Kidney (tissue), 14 donors: ENCODE data around the gene SFSWAP. TPM values are rescaled to one million over a fixed set of nuclear protein-coding genes. Genes with fewer than 3 reads are reported as not detected.

Experiments
- DNase-seq, 5 donors: peaks; one replicate each; pipeline ENCODE4 v3.0.0-alpha.2; 2013 to 2020
- FAIRE-seq: peaks from 2 replicates; lab custom pipeline; 2012; peaks lifted over from hg19 to GRCh38; lab: Jason Lieb, UNC
- H3K27ac ChIP-seq, 2 donors: one replicate each; pipeline ENCODE4 v1.7.0; 2013; ENCODE audit warnings: low read depth in 2 of 2, low read length in 2 of 2, inconsistent platforms in 1 of 2
- H3K27me3 ChIP-seq: one replicate; pipeline ENCODE4 v1.7.1; 2013; ENCODE audit warnings: low read length, inconsistent platforms; ENCODE audit not compliant: control insufficient read depth, insufficient read depth
- H3K36me3 ChIP-seq, 3 donors: one replicate each; pipeline versions ENCODE4 v1.7.0 to v1.7.1; 2013; ENCODE audit warnings: low read length in 3 of 3, control low read depth in 1 of 3, inconsistent platforms in 1 of 3; ENCODE audit not compliant: insufficient read depth in 3 of 3, control insufficient read depth in 2 of 3
- H3K4me1 ChIP-seq, 3 donors: one replicate each; pipeline versions ENCODE4 v1.7.0 to v1.7.1; 2013; ENCODE audit warnings: low read length in 3 of 3, inconsistent platforms in 1 of 3, low read depth in 1 of 3; ENCODE audit not compliant: control insufficient read depth in 2 of 3, insufficient read depth in 2 of 3
- H3K4me3 ChIP-seq, 3 donors: one replicate each; pipeline versions ENCODE4 v1.7.0 to v1.8.1; 2013; ENCODE audit warnings: low read length in 3 of 3, control low read depth in 1 of 3, inconsistent platforms in 1 of 3
- H3K9ac ChIP-seq, 3 donors: one replicate each; pipeline versions ENCODE4 v1.7.0 to v1.7.1; 2013; ENCODE audit warnings: low read length in 3 of 3, control low read depth in 1 of 3, inconsistent platforms in 1 of 3
- H3K9me3 ChIP-seq, 3 donors: one replicate each; pipeline versions ENCODE4 v1.7.0 to v1.7.1; 2013; ENCODE audit warnings: low read length in 3 of 3, control low read depth in 1 of 3, inconsistent platforms in 1 of 3; ENCODE audit not compliant: control insufficient read depth in 2 of 3, insufficient read depth in 1 of 3
- intact Hi-C: fragments of 100-400 bp; cut with DNase I; formaldehyde crosslinking; loops from one replicate; pipeline ENCODE4 v1.11.1; 2022
- polyA plus RNA-seq: library from polyadenylated mRNA; stranded (reverse); fragments of 350-450 nt; fragmentation: Illumina TruSeq; extraction: RNeasy Lipid Tissue Mini Kit (QIAGEN cat#74804); gene quantifications from one replicate; pipeline ENCODE4 v1.2.3, GENCODE V29; 2014; ENCODE audit warnings: low read depth, low replicate concordance; ENCODE audit not compliant: insufficient read depth
- total RNA-seq: library from RNA; stranded (reverse); fragmentation: NEBNext Ultra II Directional; extraction: Animal tissue kit (Norgen Biotek cat#: 25700); gene quantifications from one replicate; pipeline ENCODE4 v1.2.1, GENCODE V29; 2021
- TF ChIP-seq, protein P1 (sequence below): IDR thresholded peaks from 3 replicates; pipeline ENCODE4 v1.5.1; 2012; ENCODE audit warnings: mild to moderate bottlenecking, moderate library complexity, borderline replicate concordance; ENCODE audit not compliant: insufficient read depth; ENCODE audit errors: extremely low read depth
- donor health status: control.
- donor health status: control.
- donor health status: control.
- donor health status: control.
- donor health status: control.
- donor health status: DM: yes; HTN: yes; CAD: no.
- donor health status: Normal renal cell carcinoma (clear cell type).

Gene SFSWAP
- total and polyA plus RNA-seq, 2 donors from 2014 or later: 13.9 to 46.2 TPM

- peaks cover 0 to 4% (median 0%) of the 10 kb centered on the region in 3 donors for H3K9me3 ChIP-seq
- H3K4me3 ChIP-seq: no peak overlapping the region
- no peaks in the 10 kb centered on the region for H3K36me3 ChIP-seq
- FAIRE-seq (no peak), DNase-seq (peak in 4 of 5 donors; percentile 9 to 35 (median 19))
- TF ChIP-seq, protein P1, sequence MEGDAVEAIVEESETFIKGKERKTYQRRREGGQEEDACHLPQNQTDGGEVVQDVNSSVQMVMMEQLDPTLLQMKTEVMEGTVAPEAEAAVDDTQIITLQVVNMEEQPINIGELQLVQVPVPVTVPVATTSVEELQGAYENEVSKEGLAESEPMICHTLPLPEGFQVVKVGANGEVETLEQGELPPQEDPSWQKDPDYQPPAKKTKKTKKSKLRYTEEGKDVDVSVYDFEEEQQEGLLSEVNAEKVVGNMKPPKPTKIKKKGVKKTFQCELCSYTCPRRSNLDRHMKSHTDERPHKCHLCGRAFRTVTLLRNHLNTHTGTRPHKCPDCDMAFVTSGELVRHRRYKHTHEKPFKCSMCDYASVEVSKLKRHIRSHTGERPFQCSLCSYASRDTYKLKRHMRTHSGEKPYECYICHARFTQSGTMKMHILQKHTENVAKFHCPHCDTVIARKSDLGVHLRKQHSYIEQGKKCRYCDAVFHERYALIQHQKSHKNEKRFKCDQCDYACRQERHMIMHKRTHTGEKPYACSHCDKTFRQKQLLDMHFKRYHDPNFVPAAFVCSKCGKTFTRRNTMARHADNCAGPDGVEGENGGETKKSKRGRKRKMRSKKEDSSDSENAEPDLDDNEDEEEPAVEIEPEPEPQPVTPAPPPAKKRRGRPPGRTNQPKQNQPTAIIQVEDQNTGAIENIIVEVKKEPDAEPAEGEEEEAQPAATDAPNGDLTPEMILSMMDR: no peak
- no peak overlapping the region for H3K9ac ChIP-seq
- H3K27me3 ChIP-seq: no peaks in the 10 kb centered on the region
- no peak overlapping the region for H3K27ac ChIP-seq
- H3K4me1 ChIP-seq: no peaks in the 10 kb centered on the region
- intact Hi-C loops: no loop called here
Observed at GRCh38 chr12:131672941-131673887, 37.7 kb upstream of the SFSWAP start.

- TF ChIP-seq, protein P1: no peak
- DNase-seq (no peak), FAIRE-seq (no peak)
- no peak overlapping the region for H3K4me3 ChIP-seq
- H3K9me3 ChIP-seq: peaks cover 0 to 4% (median 0%) of the 10 kb centered on the region in 3 donors
- no peak overlapping the region for H3K27ac ChIP-seq
- no peaks in the 10 kb centered on the region for H3K27me3 ChIP-seq
- H3K4me1 ChIP-seq: no peaks in the 10 kb centered on the region
- intact Hi-C loops: no loop called here
- no peaks in the 10 kb centered on the region for H3K36me3 ChIP-seq
- H3K9ac ChIP-seq: no peak overlapping the region
Observed at GRCh38 chr12:131673888-131674257, 37.0 kb upstream of the SFSWAP start.

DNA sequence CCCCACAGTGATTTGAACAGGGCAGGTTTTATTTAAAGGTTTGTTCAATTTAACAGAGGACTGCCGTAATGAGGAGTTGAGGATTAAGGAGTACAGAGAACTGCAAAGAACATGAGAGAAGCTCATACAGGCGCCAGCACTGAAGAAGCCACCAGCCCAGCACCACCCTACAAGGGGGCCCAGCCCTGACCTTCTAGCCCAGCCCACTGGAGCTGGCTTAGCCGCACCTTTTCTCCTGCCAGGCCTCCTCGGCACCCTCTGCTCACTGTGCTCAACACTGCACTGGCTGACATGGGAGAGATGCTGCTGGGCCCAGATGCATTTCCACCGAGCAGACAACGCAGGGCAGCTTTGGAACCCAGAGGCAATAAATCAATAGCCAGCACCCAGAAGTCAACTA lies 36.5 kb upstream of the SFSWAP start:
- no peak overlapping the region for H3K9ac ChIP-seq
- H3K36me3 ChIP-seq: no peaks in the 10 kb centered on the region
- H3K27me3 ChIP-seq: no peaks in the 10 kb centered on the region
- H3K4me3 ChIP-seq: no peak overlapping the region
- no peak overlapping the region for H3K27ac ChIP-seq
- H3K4me1 ChIP-seq: no peaks in the 10 kb centered on the region
- TF ChIP-seq, protein P1: no peak
- no peak for FAIRE-seq
- peak in 1 of 5 donors; percentile 39 for DNase-seq
- intact Hi-C loops: no loop called here
- H3K9me3 ChIP-seq: peaks cover 0 to 4% (median 0%) of the 10 kb centered on the region in 3 donors
